Spinal cord (tissue), 10 donors: ENCODE measurements around the gene TUBB1. TPM values are rescaled to one million over a fixed set of nuclear protein-coding genes. Genes with fewer than 3 reads are reported as not detected.

Source experiments
- DNase-seq, 6 donors: peaks; one replicate each; pipeline versions ENCODE4 v3.0.0 to v3.0.0-alpha.2; 2013 to 2015; ENCODE audit warnings: low spot score in 6 of 6, low read depth in 4 of 6
- H3K27ac ChIP-seq: one replicate; pipeline ENCODE4 v1.5.1; 2013; ENCODE audit warnings: low read depth, low read length, control low read depth
- H3K27me3 ChIP-seq: one replicate; pipeline ENCODE4 v1.6.1; 2013; ENCODE audit warnings: low read length; ENCODE audit not compliant: control insufficient read depth, insufficient read depth
- H3K36me3 ChIP-seq: one replicate; pipeline ENCODE4 v1.6.1; 2013; ENCODE audit warnings: low read length; ENCODE audit not compliant: control insufficient read depth, insufficient read depth
- H3K4me1 ChIP-seq: one replicate; pipeline ENCODE4 v1.6.1; 2013; ENCODE audit warnings: low read length; ENCODE audit not compliant: control insufficient read depth, insufficient read depth
- H3K4me3 ChIP-seq: one replicate; pipeline ENCODE4 v1.5.1; 2013; ENCODE audit warnings: low read depth, low read length, control low read depth
- H3K9me3 ChIP-seq: one replicate; pipeline ENCODE4 v1.6.1; 2013; ENCODE audit warnings: low read length; ENCODE audit not compliant: control insufficient read depth, insufficient read depth
- WGBS: methylation state at CpG from one replicate; pipeline ENCODE4 v1.1.5; 2013; ENCODE audit warnings: missing lambda C conversion rate; ENCODE audit not compliant: insufficient coverage; 5-methylcytosine and 5-hydroxymethylcytosine counted together
- polyA plus RNA-seq, 2 donors: library from polyadenylated mRNA; unstranded; fragments of 120-200 nt; gene quantifications; one replicate each; pipeline ENCODE4 v1.2.1, GENCODE V29; 2013; ENCODE audit not compliant: insufficient read length in 2 of 2
- total RNA-seq, 2 donors: library from RNA; depleted of rRNA in 1 of 2; stranded (reverse); fragments of 120-200 nt in 1 of 2; fragments of >200 nt in 1 of 2; gene quantifications; one replicate each; pipeline versions ENCODE4 v1.2.3 to v1.2.4, GENCODE V29; 2013 to 2014
- donor health status: healthy.

TUBB1 gene
- total and polyA plus RNA-seq, 4 donors, result 1.1 to 3.4 (median 1.1) TPM

DNA sequence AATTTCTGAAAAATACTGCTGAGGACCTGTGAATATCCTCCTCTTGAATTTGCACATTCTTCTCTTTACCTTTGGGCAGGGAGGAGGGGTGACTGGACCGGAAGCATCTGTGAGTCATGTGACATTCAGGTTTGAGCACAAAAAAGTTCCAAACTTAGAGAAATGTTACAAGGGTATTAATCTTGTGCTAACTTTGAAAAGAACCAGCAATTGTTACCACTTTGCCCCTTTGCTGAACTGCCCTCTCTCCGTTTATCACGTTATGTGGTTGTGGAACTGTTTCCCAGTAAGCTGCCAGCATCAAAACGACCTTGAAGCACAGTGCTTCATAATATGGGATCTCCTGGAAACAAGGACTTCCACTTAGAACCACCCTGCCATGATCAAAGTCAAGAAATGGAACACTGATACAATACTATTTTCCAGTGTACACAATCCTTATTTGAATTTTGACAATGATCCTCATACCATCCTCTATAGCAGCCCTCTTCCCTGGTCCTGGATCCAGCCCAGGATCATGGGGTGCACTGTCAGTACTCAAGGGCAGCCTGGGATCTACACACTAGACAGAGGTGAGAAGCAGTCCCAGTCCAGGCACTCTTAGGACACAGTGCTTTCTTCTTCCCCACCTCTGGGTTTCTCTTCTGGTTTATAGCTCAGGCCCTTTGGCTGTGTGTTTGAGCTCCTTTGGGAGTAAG lies 2.3 kb upstream of the TUBB1 start:
- no peaks in the 10 kb centered on the region for H3K4me1 ChIP-seq
- WGBS, result 70% methylated on average over 4 of the region's 4 CpGs
- H3K9me3 ChIP-seq, result no peaks in the 10 kb centered on the region
- no peak for DNase-seq
- H3K27ac ChIP-seq, result no peak overlapping the region
- H3K27me3 ChIP-seq, result no peaks in the 10 kb centered on the region
- peaks cover 19% of the 10 kb centered on the region for H3K36me3 ChIP-seq
- no peak overlapping the region for H3K4me3 ChIP-seq

DNA sequence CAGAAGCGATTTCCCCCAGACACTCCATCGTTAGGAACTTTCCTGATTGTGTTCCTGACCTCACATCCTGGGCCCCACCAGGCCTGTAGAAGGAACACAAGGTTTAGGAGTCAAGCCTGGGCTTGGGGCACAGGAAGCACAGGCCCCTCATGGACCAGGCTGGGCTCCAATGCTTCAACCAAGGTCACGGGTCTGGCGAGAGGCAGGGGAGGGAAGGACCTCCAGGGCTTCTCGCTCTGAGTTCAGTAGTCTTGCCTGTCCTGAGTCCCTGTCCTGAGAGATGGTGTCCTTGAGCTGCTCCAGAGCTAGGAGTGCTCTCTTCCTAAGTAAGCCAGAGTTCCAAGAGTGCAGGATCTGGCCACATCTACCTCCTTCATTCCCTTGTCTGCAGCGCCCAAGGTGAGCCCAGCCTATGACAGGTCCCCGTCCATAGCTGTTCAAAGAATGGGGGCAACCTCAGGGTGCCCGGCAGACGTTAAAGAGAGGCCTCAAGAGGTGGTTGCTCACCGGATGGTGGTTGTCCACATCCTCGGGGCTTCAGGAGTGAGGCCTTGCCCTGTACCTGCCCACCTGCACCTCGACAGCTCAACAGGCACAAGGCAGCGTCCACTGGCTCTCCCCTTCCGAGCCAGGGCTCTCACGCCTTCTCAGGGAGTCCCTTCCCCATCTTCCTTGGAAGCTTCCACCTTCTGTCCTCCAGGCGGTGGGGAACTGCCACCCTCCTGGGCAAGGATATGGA lies 1.6 kb upstream of the TUBB1 start:
- WGBS, result 89% methylated on average over 13 of the region's 16 CpGs
- Histone ChIP-seq H3K27ac (no peak overlapping the region), H3K9me3 (no peaks in the 10 kb centered on the region), H3K27me3 (no peaks in the 10 kb centered on the region), H3K4me3 (no peak overlapping the region), H3K36me3 (peaks cover 21% of the 10 kb centered on the region), H3K4me1 (no peaks in the 10 kb centered on the region)
- no peak for DNase-seq

- H3K27me3 ChIP-seq, result no peaks in the 10 kb centered on the region
- 94% methylated on average over 7 of the region's 10 CpGs for WGBS
- no peak overlapping the region for H3K4me3 ChIP-seq
- no peaks in the 10 kb centered on the region for H3K4me1 ChIP-seq
- no peak overlapping the region for H3K27ac ChIP-seq
- no peak for DNase-seq
- H3K9me3 ChIP-seq, result no peaks in the 10 kb centered on the region
- H3K36me3 ChIP-seq, result peaks cover 27% of the 10 kb centered on the region
Measured at GRCh38 chr20:59018817-59019216, 412 bp upstream of the TUBB1 start.

GRCh38 chr20:59020938-59021551 lies 1.8 kb downstream of the TUBB1 start:
- 0% methylated on average over 1 of the region's 5 CpGs for WGBS
- peaks cover 28% of the 10 kb centered on the region for H3K36me3 ChIP-seq
- no peak overlapping the region for H3K4me3 ChIP-seq
- H3K9me3 ChIP-seq, result no peaks in the 10 kb centered on the region
- no peak overlapping the region for H3K27ac ChIP-seq
- DNase-seq, result peak in 2 of 6 donors; percentile 16 to 62
- H3K4me1 ChIP-seq, result peaks cover 3% of the 10 kb centered on the region
- no peaks in the 10 kb centered on the region for H3K27me3 ChIP-seq

- H3K4me1 ChIP-seq, result peaks cover 6% of the 10 kb centered on the region
- WGBS, result 94% methylated on average over 14 of the region's 15 CpGs
- peaks cover 30% of the 10 kb centered on the region for H3K36me3 ChIP-seq
- DNase-seq, result no peak
- no peaks in the 10 kb centered on the region for H3K27me3 ChIP-seq
- H3K4me3 ChIP-seq, result no peak overlapping the region
- no peaks in the 10 kb centered on the region for H3K9me3 ChIP-seq
- no peak overlapping the region for H3K27ac ChIP-seq
Measured at GRCh38 chr20:59022754-59023153, 3.5 kb downstream of the TUBB1 start.

DNA sequence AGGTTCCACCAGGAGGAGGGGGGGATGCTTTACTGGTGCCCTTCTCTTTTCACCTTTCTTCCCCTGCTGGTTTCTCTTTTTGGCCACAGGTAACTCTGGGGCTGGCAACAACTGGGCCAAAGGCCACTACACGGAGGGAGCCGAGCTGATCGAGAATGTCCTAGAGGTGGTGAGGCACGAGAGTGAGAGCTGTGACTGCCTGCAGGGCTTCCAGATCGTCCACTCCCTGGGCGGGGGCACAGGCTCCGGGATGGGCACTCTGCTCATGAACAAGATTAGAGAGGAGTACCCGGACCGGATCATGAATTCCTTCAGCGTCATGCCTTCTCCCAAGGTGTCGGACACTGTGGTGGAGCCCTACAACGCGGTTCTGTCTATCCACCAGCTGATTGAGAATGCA lies 4.4 kb downstream of the TUBB1 start:
- Histone ChIP-seq H3K27ac (no peak overlapping the region), H3K9me3 (no peaks in the 10 kb centered on the region), H3K27me3 (no peaks in the 10 kb centered on the region), H3K4me3 (no peak overlapping the region), H3K36me3 (peaks cover 30% of the 10 kb centered on the region), H3K4me1 (peaks cover 6% of the 10 kb centered on the region)
- WGBS, result 95% methylated on average over 13 of the region's 13 CpGs
- no peak for DNase-seq

DNA sequence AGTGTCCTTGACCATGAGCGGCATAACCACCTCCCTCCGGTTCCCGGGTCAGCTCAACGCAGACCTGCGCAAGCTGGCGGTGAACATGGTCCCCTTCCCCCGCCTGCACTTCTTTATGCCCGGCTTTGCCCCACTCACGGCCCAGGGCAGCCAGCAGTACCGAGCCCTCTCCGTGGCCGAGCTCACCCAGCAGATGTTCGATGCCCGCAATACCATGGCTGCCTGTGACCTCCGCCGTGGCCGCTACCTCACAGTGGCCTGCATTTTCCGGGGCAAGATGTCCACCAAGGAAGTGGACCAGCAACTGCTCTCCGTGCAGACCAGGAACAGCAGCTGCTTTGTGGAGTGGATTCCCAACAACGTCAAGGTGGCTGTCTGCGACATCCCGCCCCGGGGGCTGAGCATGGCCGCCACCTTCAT lies 4.9 kb downstream of the TUBB1 start:
- H3K27me3 ChIP-seq, result no peaks in the 10 kb centered on the region
- peaks cover 25% of the 10 kb centered on the region for H3K36me3 ChIP-seq
- 97% methylated on average over 24 of the region's 24 CpGs for WGBS
- H3K4me3 ChIP-seq, result no peak overlapping the region
- H3K27ac ChIP-seq, result no peak overlapping the region
- no peaks in the 10 kb centered on the region for H3K9me3 ChIP-seq
- no peak for DNase-seq
- H3K4me1 ChIP-seq, result peaks cover 6% of the 10 kb centered on the region

- H3K36me3 ChIP-seq, result peaks cover 24% of the 10 kb centered on the region
Measured at GRCh38 chr20:59025086-59025485, 5.9 kb downstream of the TUBB1 start.

GRCh38 chr20:59025511-59025910 lies 6.3 kb downstream of the TUBB1 start:
- 77% methylated on average over 2 of the region's 4 CpGs for WGBS
- no peaks in the 10 kb centered on the region for H3K9me3 ChIP-seq
- peaks cover 6% of the 10 kb centered on the region for H3K4me1 ChIP-seq
- DNase-seq, result peak in 1 of 6 donors; percentile 84
- H3K36me3 ChIP-seq, result peaks cover 24% of the 10 kb centered on the region
- H3K4me3 ChIP-seq, result no peak overlapping the region
- H3K27ac ChIP-seq, result no peak overlapping the region
- H3K27me3 ChIP-seq, result no peaks in the 10 kb centered on the region

More at GRCh38 chr20:59025086-59025485, 5.9 kb downstream of the TUBB1 start:
- Histone ChIP-seq H3K9me3 (no peaks in the 10 kb centered on the region), H3K27ac (no peak overlapping the region), H3K4me3 (no peak overlapping the region), H3K4me1 (peaks cover 6% of the 10 kb centered on the region), H3K27me3 (no peaks in the 10 kb centered on the region)
- DNase-seq, result no peak
- 90% methylated on average over 1 of the region's 2 CpGs for WGBS
